Osteoblast (primary cell): ENCODE measurements around the gene RPL37A. TPM values are rescaled to one million over a fixed set of nuclear protein-coding genes. Genes with fewer than 3 reads are reported as not detected.

Source experiments
- DNase-seq: peaks from one replicate; pipeline ENCODE4 v3.0.0; 2011; ENCODE audit warnings: low spot score, mixed read lengths; ENCODE audit not compliant: insufficient read length; ENCODE audit errors: missing footprints
- H2AFZ ChIP-seq: 2 replicates; pipeline ENCODE4 v1.6.0; 2011; ENCODE audit warnings: mild to moderate bottlenecking, low read length
- H3K27ac ChIP-seq: 2 replicates; pipeline ENCODE4 v1.5.1; 2011; ENCODE audit warnings: mild to moderate bottlenecking, low read depth, low read length, moderate library complexity
- H3K27me3 ChIP-seq: 2 replicates; pipeline ENCODE4 v1.6.0; 2012; ENCODE audit warnings: mild to moderate bottlenecking, control low read depth, inconsistent platforms, low read length, moderate library complexity; ENCODE audit not compliant: insufficient read depth
- H3K36me3 ChIP-seq: 2 replicates; pipeline ENCODE4 v1.5.1; 2011; ENCODE audit warnings: mild to moderate bottlenecking, low read length, control low read depth, moderate library complexity; ENCODE audit not compliant: insufficient read depth
- H3K4me1 ChIP-seq: 2 replicates; pipeline ENCODE4 v1.5.1; 2011; ENCODE audit warnings: mild to moderate bottlenecking, low read length, control low read depth, moderate library complexity; ENCODE audit not compliant: insufficient read depth
- H3K4me2 ChIP-seq: 2 replicates; pipeline ENCODE4 v1.6.0; 2011; ENCODE audit warnings: mild to moderate bottlenecking, low read length; ENCODE audit not compliant: insufficient read depth
- H3K4me3 ChIP-seq: fragments of 200-600 bp; sonication (generic); 3 replicates; pipeline ENCODE4 v1.5.1; 2012; ENCODE audit warnings: mild to moderate bottlenecking, low read length, inconsistent platforms; ENCODE audit not compliant: insufficient read depth
- H3K79me2 ChIP-seq: 2 replicates; pipeline ENCODE4 v1.6.0; 2012; ENCODE audit warnings: mild to moderate bottlenecking, low read length, control low read depth, inconsistent platforms; ENCODE audit not compliant: insufficient read depth
- H3K9me3 ChIP-seq: 2 replicates; pipeline ENCODE4 v1.5.1; 2011; ENCODE audit warnings: low read depth, low read length, control low read depth
- H4K20me1 ChIP-seq: 2 replicates; pipeline ENCODE4 v1.6.0; 2012; ENCODE audit warnings: mild to moderate bottlenecking, low read length, control low read depth; ENCODE audit not compliant: insufficient read depth
- total RNA-seq: library from RNA; depleted of rRNA; stranded (reverse); fragments of >200 nt; gene quantifications from 2 replicates; pipeline ENCODE4 v1.2.3, GENCODE V29; 2012
- TF ChIP-seq, protein P1 (sequence below): IDR thresholded peaks from 2 replicates; pipeline ENCODE4 v1.5.1; 2011; ENCODE audit warnings: mild to moderate bottlenecking, low read depth, low read length, moderate library complexity; ENCODE audit errors: extremely low read depth

The RPL37A gene
- total RNA-seq, 1 donor: 869 TPM

DNA sequence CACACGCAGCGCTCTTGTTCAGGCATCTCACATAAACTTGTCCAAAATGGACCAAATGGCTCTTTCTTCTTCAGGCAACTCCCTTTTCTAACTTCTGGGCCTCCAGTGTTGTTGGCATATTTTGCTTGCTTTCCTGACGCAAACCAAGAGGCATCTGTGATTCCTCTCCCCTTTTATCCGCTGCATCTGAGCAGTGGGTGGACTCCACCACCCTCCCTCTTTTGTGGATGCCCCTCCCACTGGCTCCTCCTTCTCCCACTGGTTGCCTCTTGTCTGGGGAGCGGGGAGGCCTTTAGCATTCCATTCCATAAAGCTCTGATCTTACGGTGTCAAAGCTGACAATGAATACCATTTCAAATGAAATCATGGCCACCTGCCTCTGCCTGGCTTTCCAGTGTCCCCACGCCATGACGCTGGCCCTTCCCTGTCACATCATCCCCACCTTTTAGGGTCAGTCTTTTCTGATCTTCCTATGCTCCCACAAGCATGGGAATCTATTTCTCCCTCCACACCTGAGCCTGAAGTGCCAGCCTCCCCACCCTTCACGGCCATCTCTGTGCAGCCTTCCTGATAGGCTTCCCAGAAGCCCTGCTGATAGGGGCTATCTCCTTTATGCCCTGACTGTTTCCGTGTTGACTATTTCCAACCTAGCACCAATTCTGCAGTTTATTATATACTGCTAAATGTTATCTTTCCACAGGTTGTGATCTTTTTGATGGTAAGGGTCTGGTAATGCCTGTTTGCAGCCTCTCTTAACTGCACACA lies 51.5 kb downstream of the RPL37A start:
- no peaks in the 10 kb centered on the region for H3K79me2 ChIP-seq
- no peaks in the 10 kb centered on the region for H3K27me3 ChIP-seq
- no peak overlapping the region for H2AFZ ChIP-seq
- H3K4me3 ChIP-seq: no peak overlapping the region
- no peaks in the 10 kb centered on the region for H3K36me3 ChIP-seq
- no peaks in the 10 kb centered on the region for H4K20me1 ChIP-seq
- H3K9me3 ChIP-seq: no peaks in the 10 kb centered on the region
- H3K4me2 ChIP-seq: no peak overlapping the region
- DNase-seq: no peak
- peaks cover 68% of the 10 kb centered on the region for H3K4me1 ChIP-seq
- no peak overlapping the region for H3K27ac ChIP-seq
- TF ChIP-seq, protein P1, sequence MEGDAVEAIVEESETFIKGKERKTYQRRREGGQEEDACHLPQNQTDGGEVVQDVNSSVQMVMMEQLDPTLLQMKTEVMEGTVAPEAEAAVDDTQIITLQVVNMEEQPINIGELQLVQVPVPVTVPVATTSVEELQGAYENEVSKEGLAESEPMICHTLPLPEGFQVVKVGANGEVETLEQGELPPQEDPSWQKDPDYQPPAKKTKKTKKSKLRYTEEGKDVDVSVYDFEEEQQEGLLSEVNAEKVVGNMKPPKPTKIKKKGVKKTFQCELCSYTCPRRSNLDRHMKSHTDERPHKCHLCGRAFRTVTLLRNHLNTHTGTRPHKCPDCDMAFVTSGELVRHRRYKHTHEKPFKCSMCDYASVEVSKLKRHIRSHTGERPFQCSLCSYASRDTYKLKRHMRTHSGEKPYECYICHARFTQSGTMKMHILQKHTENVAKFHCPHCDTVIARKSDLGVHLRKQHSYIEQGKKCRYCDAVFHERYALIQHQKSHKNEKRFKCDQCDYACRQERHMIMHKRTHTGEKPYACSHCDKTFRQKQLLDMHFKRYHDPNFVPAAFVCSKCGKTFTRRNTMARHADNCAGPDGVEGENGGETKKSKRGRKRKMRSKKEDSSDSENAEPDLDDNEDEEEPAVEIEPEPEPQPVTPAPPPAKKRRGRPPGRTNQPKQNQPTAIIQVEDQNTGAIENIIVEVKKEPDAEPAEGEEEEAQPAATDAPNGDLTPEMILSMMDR: no peak

DNA sequence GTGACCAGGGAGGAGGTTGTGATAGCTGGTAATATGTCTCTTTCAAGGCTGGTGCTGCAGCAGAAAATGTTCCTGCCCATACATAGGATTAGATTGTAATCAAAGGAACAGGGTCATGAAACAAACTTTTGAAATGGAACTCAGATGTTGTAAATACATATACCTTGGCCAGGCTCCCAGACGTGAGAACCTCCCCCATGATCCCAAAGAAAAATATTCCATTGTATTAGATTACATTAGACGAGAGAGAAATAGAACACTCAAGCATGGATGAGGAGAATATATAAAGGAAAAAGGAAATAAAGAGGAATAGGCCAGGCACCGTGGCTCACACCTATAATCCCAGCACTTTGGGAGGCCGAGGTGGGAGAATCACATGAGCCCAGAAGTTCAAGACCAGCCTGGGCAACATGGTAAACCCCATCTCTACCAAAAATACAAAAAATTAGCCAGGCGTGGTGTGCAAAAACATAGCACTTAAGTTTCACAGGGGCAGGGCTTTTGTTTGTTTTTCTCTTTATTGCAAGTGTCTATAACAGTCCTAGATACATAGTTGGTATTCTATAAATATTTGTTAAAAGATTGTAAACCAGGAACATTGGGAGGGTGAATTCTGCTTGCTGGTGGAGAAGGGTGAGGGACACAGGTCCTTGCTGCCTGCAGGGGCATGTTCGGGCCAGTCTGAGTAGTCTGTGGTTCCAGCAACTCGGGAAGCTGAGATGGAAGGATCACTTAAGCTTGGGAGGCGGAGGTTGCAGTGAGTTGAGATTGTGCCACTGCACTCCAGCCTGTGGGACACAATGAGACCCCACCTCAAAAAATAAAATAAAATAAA lies 52.8 kb downstream of the RPL37A start:
- peak; percentile 89 for DNase-seq

DNA sequence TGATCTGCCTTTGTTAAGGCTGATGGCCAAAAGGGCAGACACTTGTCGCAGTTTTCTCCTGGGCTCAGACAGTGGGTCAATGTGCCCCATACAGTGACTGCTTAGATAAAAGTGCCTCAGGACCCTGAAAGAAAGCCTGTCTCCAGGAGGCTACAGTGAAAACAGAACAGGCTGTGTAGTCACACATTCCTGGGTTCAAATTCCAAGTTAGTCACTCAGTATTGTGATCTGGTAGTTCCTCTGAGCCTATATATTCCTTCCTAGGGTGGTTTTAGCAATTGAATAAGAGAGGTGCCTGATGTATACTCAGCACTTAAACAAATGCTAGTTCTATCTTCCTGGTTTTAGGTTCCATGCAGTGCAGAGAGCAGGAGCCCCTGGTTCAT lies 54.4 kb downstream of the RPL37A start:
- Histone ChIP-seq H4K20me1 (no peaks in the 10 kb centered on the region), H3K36me3 (no peaks in the 10 kb centered on the region), H2AFZ (no peak overlapping the region), H3K4me2 (peak overlapping the region; percentile 5), H3K9me3 (no peaks in the 10 kb centered on the region), H3K79me2 (no peaks in the 10 kb centered on the region), H3K4me1 (peaks cover 68% of the 10 kb centered on the region), H3K4me3 (no peak overlapping the region), H3K27ac (peak overlapping the region; percentile 66), H3K27me3 (no peaks in the 10 kb centered on the region)
- TF ChIP-seq, protein P1: no peak
- peak; percentile 92 for DNase-seq

More for the DNA sequence above, 52.8 kb downstream of the RPL37A start:
- TF ChIP-seq, protein P1: no peak
- Histone ChIP-seq H2AFZ (peak overlapping the region; percentile 41), H3K79me2 (no peaks in the 10 kb centered on the region), H3K36me3 (no peaks in the 10 kb centered on the region), H3K4me1 (peaks cover 75% of the 10 kb centered on the region), H3K27ac (peak overlapping the region; percentile 66), H4K20me1 (no peaks in the 10 kb centered on the region), H3K9me3 (no peaks in the 10 kb centered on the region), H3K27me3 (no peaks in the 10 kb centered on the region), H3K4me3 (no peak overlapping the region), H3K4me2 (peak overlapping the region; percentile 27)

Other genes with a start within 250 kb of the RPL37A start
- 0.72 and 1.5 TPM in 2 replicates for gene MARCHF4, start 126.4 kb upstream of the RPL37A start, total RNA-seq
- 15.3 and 21.7 TPM in 2 replicates for gene SMARCAL1, start 86.4 kb upstream of the RPL37A start, total RNA-seq
- 6.5 and 11.2 TPM in 2 replicates for gene IGFBP2, start 134.6 kb downstream of the RPL37A start, total RNA-seq
- 12.3 and 29.5 TPM in 2 replicates for gene IGFBP5, start 196.7 kb downstream of the RPL37A start, total RNA-seq